Measurements from ENCODE around the gene RCC2. TPM values are rescaled to one million over a fixed set of nuclear protein-coding genes. Genes with fewer than 3 reads are reported as not detected.
A peak's percentile ranks its signal among the peaks of the same experiment; 100 is the strongest.
"Not testable (repeated sequence)": the region's sequence is repeated elsewhere in the genome, so short reads cannot be mapped to it uniquely, and the experiment has no call there.

The RCC2 gene
- total and polyA plus RNA-seq, 8 donors = 11.5 to 45.4 (median 18.6) TPM

DNA sequence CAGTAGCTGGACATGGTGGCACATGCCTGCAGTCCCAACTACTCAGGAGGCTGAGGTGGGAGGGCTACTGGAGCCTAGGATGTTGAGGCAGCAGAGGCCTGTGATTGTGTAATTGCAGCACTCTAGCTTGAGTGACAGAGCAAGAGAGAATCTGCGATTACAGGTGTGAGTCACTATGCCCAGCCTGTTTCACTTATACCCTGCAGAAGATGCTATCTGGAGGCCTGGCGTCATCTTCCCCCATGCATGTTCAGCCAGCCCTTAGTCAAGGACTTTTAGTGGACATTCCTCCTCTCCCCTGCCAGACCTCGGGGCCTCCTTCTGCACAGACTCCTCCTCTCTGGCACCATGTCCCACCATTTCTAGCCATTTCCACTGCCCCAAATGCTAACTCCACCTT, 36.3 kb upstream of the RCC2 start:
- 61 to 72% methylated on average over 3 of the region's 3 CpGs for WGBS, 2 donors
- H3K4me3 ChIP-seq = no peak overlapping the region
- no peak for ATAC-seq
- TF ChIP-seq, protein P1, sequence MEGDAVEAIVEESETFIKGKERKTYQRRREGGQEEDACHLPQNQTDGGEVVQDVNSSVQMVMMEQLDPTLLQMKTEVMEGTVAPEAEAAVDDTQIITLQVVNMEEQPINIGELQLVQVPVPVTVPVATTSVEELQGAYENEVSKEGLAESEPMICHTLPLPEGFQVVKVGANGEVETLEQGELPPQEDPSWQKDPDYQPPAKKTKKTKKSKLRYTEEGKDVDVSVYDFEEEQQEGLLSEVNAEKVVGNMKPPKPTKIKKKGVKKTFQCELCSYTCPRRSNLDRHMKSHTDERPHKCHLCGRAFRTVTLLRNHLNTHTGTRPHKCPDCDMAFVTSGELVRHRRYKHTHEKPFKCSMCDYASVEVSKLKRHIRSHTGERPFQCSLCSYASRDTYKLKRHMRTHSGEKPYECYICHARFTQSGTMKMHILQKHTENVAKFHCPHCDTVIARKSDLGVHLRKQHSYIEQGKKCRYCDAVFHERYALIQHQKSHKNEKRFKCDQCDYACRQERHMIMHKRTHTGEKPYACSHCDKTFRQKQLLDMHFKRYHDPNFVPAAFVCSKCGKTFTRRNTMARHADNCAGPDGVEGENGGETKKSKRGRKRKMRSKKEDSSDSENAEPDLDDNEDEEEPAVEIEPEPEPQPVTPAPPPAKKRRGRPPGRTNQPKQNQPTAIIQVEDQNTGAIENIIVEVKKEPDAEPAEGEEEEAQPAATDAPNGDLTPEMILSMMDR (IDR thresholded peaks at IDR 0.05) = no peak
- DNase-seq = no peak
- no peaks in the 10 kb centered on the region for H3K9me3 ChIP-seq
- intact Hi-C loops (cut with DNase I) = no loop called here
- H3K27ac ChIP-seq = no peak overlapping the region
- H3K36me3 ChIP-seq = no peaks in the 10 kb centered on the region
- no peak for FAIRE-seq
- H3K4me1 ChIP-seq = no peaks in the 10 kb centered on the region
- H3K27me3 ChIP-seq = no peaks in the 10 kb centered on the region

DNA sequence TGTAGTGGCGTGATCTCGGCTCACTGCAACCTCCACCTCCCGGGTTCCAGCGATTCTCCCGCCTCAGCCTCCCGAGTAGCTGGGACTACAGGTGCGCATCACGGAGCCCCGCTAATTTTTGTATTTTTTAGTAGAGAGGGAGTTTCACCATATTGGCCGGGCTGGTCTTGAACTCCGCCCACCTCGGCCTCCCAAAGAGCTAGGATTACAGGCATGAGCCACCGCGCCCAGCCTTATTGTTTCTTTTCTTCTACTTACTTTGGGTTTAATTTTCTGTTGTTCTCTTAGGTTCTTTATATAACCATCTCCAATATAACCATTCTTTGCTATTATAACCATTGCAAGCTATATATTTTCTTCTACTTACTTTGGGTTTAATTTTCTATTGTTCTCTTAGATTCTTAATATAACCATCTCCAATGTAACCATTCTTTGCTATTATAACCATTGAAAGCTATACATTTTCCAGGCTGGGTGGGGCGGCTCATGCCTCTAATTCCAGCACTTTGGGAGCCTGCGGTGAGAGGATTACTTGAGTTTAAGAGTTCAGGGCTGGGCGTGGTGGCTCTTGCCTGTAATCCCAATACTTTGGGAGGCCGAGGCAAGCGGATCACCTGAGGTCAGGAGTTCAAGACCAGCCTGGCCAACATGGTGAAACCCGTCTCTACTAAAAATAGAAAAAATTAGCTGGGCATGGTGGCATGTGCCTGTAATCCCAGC, 35.5 kb upstream of the RCC2 start:
- H3K9me3 ChIP-seq; H3K27me3 ChIP-seq; ATAC-seq; FAIRE-seq; H3K36me3 ChIP-seq; H3K27ac ChIP-seq; DNase-seq; intact Hi-C loops (cut with DNase I); H3K4me1 ChIP-seq; H3K4me3 ChIP-seq: not testable (repeated sequence)
- WGBS, 2 donors = 82 to 88% methylated on average over 20 of the region's 20 CpGs

DNA sequence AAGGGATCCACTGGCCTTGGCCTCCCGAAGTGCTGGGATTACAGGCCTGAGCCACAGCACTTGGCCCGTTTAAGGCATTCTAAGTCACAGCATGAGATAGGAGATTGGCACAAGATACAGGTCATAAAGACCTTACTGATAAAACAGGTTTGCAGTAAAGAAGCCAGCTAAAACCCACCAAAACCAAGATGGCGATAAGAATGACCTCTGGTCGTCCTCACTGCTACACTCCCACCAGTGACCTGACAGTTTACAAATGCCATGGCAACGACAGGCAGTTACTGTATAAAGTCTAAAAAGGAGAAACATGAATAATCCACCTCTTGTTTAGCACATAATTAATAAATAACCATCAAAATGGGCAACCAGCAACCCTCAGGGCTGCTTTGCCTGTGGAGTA, 33.3 kb upstream of the RCC2 start:
- Histone ChIP-seq H3K27me3 (no peaks in the 10 kb centered on the region), H3K9me3 (no peaks in the 10 kb centered on the region), H3K4me1 (no peaks in the 10 kb centered on the region), H3K36me3 (no peaks in the 10 kb centered on the region), H3K27ac (peak overlapping the region in 1 of 4 donors; percentile 22), H3K4me3 (no peak overlapping the region)
- FAIRE-seq (no peak), ATAC-seq (peak in 1 of 4 donors; percentile 48), DNase-seq (no peak)
- intact Hi-C loops (cut with DNase I) = no loop called here
- 47 to 53% methylated on average over 5 of the region's 5 CpGs for WGBS, 2 donors
- TF ChIP-seq, protein P1 (IDR thresholded peaks at IDR 0.05) = no peak

DNA sequence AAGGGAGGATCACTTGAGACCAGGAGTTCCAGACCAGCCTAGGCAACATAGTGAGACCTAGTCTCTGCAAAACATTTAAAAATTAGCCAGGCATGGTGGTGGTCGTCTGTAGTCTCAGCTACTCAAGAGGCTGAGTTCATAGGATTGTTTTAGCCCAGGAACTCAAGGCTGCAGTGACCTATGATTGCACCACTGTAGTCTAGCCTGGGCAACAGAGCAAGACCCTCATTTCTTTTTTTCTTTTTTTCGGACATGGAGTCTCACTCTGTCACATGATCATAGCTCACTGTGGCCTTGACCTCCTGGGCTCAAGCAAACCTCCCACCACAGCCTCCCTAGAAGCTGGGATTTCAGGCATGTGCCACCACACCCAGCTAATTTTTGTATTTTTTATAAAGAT, 31.9 kb upstream of the RCC2 start:
- DNase-seq (no peak), ATAC-seq (no peak), FAIRE-seq (no peak)
- Histone ChIP-seq H3K4me3 (no peak overlapping the region), H3K9me3 (no peaks in the 10 kb centered on the region), H3K27me3 (no peaks in the 10 kb centered on the region), H3K27ac (no peak overlapping the region), H3K4me1 (no peaks in the 10 kb centered on the region), H3K36me3 (no peaks in the 10 kb centered on the region)
- TF ChIP-seq, protein P1 (IDR thresholded peaks at IDR 0.05) = no peak
- intact Hi-C loops (cut with DNase I) = no loop called here
- WGBS, 2 donors = 74 to 92% methylated on average over 2 of the region's 2 CpGs

DNA sequence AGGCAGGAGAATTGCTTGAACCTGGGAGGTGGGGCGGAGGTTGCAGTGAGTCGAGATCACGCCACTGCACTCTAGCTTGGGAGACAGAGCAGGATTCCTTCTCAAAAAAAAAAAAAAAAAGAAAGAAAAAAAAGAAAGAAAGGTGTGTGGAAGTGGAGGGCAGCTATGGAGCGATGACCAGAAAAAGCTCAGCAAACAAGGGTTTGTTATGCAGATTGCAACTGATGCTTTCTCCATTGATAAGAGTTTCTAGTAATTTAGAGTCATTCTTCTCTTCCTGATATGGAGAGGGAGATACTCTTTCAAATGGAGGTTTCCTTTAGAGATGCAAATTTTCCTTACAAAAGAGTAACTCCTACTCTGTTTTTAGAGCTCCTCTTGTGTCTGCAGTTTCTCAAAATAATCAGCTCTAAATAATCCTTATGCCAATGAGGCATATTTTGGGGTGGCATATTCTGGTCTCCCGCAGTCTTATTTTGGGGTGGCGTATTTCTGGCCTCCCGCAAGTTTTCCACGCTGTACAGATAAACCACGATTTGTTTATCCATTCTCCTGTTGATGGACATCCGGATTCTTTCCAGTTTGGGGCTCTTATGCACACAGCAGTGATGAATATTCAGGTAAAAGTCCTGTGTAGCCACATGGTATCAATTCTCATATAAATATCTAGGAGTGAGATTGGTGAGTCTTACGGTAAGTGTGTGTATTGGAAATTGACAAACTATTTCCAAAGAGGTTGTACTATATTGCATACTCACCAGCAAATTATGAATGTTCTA, 30.7 kb upstream of the RCC2 start:
- Histone ChIP-seq H3K36me3 (no peaks in the 10 kb centered on the region), H3K9me3 (no peaks in the 10 kb centered on the region), H3K4me3 (no peak overlapping the region), H3K4me1 (no peaks in the 10 kb centered on the region), H3K27ac (no peak overlapping the region), H3K27me3 (no peaks in the 10 kb centered on the region)
- TF ChIP-seq, protein P1 (IDR thresholded peaks at IDR 0.05) = no peak
- DNase-seq (no peak), FAIRE-seq (no peak), ATAC-seq (no peak)
- 73 to 76% methylated on average over 11 of the region's 11 CpGs for WGBS, 2 donors
- intact Hi-C loops (cut with DNase I) = no loop called here

DNA sequence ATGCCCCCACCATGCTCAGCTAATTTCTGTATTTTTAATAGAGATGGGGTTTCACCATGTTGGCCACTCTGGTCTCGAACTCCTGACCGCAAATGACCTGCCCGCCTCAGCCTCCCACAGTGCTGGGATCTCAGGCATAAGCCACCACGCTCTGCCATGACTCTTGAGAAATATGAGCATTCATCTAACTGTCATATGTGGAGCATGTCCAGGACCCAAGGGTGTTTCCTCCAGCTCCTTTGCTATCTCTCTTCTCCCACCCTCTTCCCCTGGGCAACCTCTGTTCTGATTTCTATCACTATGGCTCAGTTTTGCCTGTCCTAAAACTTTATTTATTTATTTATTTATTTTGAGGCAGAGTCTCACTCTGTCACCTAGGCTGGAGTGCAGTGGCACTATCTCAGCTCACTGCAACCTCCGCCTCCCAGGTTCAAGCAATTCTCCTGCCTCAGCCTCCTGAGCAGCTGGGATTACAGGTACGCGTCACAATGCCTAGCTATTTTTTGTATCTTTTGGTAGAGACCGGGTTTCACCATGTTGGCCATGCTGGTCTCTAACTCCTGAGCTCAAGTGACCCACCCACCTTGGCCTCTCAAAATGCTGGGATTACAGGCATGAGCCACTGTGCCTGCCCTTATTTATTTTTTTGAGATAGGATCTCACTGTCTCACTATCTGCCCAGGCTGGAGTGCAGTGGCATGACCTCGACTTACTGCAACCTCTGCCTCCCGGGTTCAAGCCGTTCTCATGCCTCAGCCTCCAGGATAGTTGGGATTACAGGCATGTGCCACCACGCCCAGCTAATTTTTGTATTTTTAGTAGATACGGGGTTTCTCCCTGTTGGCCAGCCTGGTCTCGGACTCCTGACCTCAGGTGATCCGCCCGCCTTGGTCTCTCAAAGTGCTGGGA, 29.1 kb upstream of the RCC2 start:
- WGBS, 2 donors = 82 to 89% methylated on average over 16 of the region's 16 CpGs
- not testable (repeated sequence) for FAIRE-seq

More for the DNA sequence above, 29.1 kb upstream of the RCC2 start:
- H3K9me3 ChIP-seq; H3K4me1 ChIP-seq; ATAC-seq; H3K27me3 ChIP-seq; H3K27ac ChIP-seq; DNase-seq; intact Hi-C loops (cut with DNase I); H3K4me3 ChIP-seq; H3K36me3 ChIP-seq: not testable (repeated sequence)

Data from pancreas (tissue), 10 donors.